GM19467 (cell line): Measurements from ENCODE around the gene MTFR1L.

Experiments
- ATAC-seq: cut with Tn5 transposase; IDR thresholded peaks from one replicate; pipeline ENCODE4 v1.9.1; 2021; ENCODE audit warnings: mild to moderate bottlenecking, moderate library complexity; ENCODE audit not compliant: unreplicated experiment

MTFR1L gene

DNA sequence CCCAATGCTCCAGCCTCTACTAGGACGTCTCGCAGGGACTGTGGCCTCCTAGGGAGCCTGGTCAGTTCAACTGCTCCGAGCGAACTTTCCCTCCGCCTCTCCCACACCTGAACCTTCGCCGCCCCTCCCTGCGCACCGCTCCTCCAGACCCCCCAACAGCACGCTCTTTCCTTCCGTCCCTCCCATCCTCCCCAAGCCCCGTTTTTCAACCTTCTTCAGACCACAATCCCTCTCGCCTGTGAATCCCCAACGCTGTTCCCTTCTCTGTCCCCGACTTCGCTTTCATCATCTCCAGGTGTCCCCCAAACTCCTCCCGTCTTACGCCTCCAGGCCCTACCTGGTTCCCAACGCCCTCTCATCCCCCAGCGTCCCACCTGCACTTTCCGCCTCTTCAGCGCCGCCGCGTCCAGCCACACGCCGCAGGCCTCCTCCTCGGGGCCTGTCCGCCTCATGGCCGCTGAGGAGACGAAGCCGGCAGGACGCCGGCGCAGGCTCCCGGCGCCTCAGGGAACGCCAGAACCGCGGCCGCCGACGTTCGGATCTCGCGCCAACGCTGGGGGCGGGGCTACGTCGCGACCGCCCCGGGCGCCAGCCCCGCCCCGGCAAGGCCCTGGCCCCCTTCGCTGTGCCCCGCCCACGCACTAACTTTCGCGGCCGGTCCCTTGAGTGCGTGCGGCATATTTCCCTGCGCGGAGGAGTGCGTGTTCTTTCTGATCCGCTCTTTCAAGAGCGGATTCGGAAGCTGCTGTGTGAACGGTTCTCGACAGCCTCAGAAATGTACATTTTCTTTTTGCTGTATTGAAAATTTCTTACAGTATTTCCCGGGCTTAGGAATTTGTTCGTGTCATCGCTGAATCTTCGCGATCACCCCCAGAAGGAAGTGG lies 39.4 kb downstream of the MTFR1L start, which contains the start of gene AUNIP:
AUNIP (minus strand) TSS at position 552 of the 884 bp plus-strand sequence; CDS start at position 452, 100 bp downstream.
- ATAC-seq, result peak; percentile 83

GRCh38 chr1:25861316-25862286 lies 41.8 kb downstream of the MTFR1L start:
- no peak for ATAC-seq

GRCh38 chr1:25862785-25863485 lies 43.2 kb downstream of the MTFR1L start:
- ATAC-seq, result no peak

GRCh38 chr1:25863486-25864262 lies 43.9 kb downstream of the MTFR1L start:
- ATAC-seq, result no peak

DNA sequence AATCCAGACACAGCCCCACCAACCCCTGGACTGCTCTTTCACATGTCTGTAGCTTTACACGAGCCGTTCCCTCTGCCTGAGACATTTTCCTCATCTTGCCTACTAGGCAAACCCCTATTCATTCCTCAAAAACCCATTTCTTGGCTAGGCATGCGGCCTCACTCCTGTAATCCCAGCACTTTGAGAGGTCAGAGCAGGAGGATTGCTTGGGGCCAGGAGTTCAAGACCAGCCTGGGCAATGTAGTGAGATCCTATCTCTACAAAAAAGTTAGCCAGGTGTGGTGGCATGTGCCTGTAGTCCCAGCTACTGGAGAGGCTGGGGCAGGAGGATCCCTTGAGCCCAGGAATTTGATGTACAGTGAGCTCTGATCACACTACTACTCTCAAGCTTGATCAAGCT lies 44.7 kb downstream of the MTFR1L start:
- no peak for ATAC-seq

- ATAC-seq, result no peak
Measured at GRCh38 chr1:25866288-25866687, 46.5 kb downstream of the MTFR1L start.

DNA sequence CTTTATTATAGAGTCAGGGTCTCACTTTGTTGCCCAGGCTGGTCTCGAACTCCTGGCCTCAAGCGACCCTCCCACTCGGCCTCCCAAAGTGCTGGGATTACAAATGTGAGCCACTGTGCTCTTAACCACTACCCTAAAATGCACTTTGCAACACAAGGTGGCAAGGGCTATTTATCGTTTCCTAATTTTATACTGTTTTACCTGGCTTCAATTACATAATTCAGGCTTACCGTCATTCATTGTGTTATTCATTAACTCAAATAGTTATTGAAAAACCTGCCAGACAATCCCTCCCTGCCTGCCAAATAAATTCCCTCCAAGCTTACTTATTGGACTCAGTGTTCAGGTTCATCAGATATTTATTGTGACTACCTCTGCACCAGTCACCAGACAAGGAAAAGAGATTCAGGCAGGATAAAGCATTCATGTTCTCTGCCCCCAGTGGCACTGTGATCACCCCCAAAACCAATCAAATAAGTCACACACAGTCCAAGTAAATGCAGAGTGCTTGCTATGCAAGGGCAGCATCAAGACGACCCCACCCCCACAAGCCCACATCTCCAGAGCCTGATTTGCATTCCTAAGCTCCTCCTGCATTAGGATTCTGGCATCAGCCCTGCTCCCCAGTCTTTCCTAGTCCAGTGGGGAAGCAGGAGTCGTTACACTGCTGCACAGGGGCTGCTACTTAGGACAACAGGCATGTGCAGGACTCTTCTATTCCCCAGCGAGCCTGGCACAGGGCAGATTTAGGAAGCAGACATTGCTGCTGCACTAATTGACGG lies 47.6 kb downstream of the MTFR1L start:
- no peak for ATAC-seq

- no peak for ATAC-seq
Measured at GRCh38 chr1:25869909-25870606, 50.3 kb downstream of the MTFR1L start.

DNA sequence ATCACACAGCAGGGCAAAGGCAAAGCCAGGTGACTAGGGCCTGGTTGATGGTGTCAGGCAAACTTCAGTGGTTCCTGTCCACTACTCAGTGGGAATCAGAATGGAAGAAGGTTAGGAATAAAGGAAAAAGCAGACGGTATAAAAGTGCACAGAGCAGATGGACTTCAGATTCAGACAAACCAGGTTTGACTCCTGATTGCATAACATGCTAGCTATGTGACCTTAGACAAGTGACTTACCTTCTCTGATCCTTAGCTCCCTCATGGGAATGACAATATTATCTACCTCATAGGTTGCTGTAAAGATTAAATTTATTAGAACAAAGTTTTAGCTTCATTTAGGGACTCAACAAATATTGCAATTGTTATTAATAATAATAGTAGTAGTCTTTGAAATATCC lies 50.9 kb downstream of the MTFR1L start:
- ATAC-seq, result no peak

DNA sequence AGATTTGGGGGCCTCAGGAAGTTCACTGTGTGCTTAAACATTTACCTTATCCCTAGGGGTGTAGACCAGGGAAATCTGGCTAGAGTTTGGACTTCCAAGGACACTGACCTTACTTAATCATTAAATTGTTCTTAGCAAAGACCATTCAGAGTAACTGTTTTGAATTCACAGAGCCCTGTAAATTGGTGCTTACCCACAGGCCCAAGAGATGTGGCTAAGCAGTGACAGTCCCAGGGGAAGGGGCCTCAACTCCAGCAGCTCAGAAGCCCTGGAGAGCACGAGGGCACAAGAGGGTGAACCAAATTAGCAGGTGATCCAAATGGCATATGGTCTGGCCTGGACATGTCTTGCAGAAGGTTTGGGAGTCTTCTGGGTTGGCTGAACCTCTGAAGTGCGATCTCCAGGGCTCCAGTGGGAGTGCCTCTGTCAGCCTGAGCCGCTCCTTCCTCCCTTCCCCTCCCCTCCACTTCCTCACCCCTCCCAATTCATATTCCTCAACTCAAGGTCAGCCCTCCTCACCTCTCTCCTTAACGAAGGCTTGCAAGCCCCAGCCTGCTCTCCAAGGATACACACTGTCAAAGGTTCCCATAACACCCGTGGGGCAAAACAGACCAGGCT lies 51.4 kb downstream of the MTFR1L start:
- ATAC-seq, result no peak

GRCh38 chr1:25871704-25872494 lies 52.1 kb downstream of the MTFR1L start:
- no peak for ATAC-seq

DNA sequence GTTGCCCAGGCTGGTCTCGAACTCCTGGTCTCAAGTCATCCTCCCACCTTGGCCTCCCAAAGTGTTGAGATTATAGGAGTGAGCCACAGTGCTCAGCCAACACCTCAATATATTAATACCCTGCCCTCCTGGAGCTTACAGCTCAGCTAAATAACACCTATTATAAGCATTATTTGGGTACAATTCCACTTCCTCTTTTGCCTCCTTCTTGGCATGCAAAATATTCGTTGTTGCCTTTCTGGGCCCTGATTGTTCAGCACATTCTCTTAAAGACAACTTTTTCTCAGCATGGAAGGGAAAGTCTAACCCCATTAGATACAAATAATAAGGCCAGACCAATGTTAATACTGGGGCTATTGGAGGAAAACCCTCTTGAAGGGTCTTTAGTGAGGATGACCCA lies 53.0 kb downstream of the MTFR1L start:
- ATAC-seq, result no peak

DNA sequence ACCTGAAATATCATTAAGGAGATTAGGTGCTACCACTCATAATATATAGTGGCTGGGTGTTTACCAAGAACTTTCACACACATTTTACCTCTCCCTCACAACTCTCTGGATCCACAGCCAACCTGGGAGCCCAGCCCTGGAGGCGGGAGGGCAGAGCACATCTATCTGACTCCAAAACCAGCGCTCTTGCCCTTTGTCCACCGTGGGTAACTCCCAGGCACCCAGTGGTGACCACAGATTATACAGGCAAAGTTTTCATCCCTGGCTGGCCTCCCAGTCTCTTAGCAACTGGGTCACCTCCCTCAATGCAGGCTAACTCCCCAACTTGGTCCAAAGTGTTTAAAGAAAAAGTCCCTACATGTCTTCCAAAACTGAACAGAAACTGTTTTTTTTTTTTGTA lies 53.4 kb downstream of the MTFR1L start:
- ATAC-seq, result no peak

DNA sequence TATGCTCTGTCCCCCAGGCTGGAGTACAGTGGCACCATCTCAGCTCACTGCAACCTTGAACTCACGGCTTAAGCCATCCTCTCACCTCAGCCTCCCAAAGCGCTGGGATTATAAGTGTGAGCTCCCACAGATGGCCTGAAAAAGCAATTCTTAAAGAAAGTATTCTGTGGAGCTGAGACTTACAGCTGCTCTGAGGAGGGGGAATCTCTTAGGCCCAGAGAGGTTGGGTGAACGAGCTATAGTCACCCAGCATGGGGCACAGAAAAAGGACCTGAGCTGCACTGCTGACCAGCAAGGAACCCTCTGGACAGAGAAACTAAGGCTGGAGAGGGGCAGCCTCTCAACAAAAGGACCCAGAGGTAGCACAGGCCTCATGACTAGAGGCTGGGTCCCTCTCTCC lies 54.5 kb downstream of the MTFR1L start:
- ATAC-seq, result no peak

DNA sequence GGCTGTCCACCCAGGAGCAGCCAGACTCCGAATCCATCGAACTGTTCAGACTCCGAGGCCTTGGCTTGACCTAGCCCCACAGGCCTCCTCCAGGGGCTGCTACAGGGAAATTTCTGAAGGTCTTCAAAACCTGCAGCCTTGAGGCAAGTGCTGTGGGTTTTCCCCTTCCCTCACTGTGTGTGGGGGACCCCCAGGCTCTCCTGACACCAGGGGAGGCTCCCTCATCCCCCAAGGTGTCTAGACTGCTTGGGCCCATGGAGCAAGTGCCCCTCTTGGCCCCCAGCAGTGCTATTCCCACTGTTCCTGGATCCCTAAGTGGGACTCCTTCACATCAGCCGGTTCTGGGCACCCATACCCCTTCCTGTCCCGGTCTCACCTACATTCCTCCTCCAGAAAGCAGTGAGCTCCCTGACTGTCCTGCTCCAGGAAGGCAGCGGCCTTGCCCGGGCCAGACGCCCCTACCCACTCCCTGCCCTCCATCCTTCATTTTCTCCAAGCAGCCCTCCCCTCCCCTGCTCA lies 54.9 kb downstream of the MTFR1L start:
- no peak for ATAC-seq

DNA sequence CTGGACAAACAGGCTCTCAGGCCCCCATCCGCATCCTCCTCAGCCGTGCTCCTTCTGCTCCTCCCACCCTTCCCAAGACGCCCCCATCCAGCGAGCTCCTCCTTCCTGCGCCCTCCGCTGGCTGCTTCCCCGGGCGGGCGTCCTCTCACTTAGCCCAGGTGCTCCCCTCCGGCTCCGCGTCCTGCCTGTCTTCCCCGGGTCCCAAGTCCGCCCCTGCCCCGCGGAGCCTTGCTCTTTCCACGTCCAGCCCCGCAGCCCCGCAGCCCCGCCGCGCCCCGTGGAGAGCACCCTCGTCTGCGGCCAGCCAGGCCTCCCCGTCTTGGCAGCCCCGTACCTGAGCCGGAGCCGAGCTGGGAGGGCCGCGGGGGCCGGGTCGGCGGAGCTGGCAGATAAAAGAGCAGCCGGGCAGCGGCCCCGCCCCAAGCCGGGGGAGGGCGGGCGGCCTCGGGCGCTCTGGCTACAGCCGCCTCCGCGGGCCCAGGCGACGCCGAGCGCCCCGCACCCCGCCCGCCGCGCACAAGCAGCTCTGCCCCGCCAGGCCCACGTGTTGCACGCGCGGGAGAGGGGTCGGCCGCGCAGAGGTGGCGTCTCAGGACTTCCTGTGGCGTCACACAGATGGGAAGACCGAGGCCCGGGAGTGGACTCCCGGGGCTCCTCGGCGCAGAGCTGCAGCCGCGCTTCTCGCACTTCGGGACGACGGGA lies 55.6 kb downstream of the MTFR1L start, which contains the start of gene PAQR7:
PAQR7 (minus strand) TSS at position 555 of the 702 bp plus-strand sequence. CDS start 11,869 bp downstream, outside the sequence.
- ATAC-seq, result no peak
